GM06990 (cell line): Measurements from ENCODE around the gene MN1.

Experiments
- DNase-seq: peaks from one replicate; pipeline ENCODE4 v3.0.0-alpha.2; 2011; ENCODE audit not compliant: insufficient read length; ENCODE audit errors: extremely low read depth
- H3K27me3 ChIP-seq: replicated peaks from 2 replicates; pipeline ENCODE4 v1.6.0; 2011; ENCODE audit warnings: low read length; ENCODE audit not compliant: control insufficient read depth, insufficient read depth
- H3K36me3 ChIP-seq: 2 replicates; pipeline ENCODE4 v1.5.1; 2011; ENCODE audit warnings: low read length; ENCODE audit not compliant: control insufficient read depth, insufficient read depth
- H3K4me3 ChIP-seq: replicated peaks from 2 replicates; pipeline ENCODE4 v1.5.1; 2011; ENCODE audit warnings: low read depth, mild to moderate bottlenecking, control low read depth, low read length
- TF ChIP-seq, protein P1 (sequence below): IDR thresholded peaks from 2 replicates; pipeline ENCODE4 v1.5.1; 2011; ENCODE audit warnings: low read length, control low read depth, mild to moderate bottlenecking, inconsistent platforms; ENCODE audit not compliant: insufficient read depth, poor library complexity, severe bottlenecking

The MN1 gene

DNA sequence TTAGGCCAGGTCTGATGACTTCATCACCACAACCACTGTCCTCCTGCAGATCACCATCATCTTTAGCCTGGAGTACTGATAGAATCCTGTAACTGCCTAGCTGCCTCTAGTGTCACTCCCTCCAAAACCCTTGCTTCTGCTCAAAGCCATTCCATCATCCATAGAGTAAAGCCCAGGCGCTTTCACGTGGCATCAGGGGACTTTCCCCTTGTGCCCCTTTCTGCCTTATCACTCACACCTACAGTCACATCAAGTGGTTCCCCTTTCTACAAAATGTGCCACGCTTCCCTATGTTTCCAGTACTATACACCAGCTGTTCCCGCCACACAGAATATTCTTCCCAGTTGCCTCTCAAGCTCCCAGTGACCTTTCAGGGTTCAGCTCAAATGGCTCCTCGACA lies 75.9 kb downstream of the MN1 start:
- no peak for DNase-seq
- TF ChIP-seq, protein P1, sequence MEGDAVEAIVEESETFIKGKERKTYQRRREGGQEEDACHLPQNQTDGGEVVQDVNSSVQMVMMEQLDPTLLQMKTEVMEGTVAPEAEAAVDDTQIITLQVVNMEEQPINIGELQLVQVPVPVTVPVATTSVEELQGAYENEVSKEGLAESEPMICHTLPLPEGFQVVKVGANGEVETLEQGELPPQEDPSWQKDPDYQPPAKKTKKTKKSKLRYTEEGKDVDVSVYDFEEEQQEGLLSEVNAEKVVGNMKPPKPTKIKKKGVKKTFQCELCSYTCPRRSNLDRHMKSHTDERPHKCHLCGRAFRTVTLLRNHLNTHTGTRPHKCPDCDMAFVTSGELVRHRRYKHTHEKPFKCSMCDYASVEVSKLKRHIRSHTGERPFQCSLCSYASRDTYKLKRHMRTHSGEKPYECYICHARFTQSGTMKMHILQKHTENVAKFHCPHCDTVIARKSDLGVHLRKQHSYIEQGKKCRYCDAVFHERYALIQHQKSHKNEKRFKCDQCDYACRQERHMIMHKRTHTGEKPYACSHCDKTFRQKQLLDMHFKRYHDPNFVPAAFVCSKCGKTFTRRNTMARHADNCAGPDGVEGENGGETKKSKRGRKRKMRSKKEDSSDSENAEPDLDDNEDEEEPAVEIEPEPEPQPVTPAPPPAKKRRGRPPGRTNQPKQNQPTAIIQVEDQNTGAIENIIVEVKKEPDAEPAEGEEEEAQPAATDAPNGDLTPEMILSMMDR: no peak
- Histone ChIP-seq H3K36me3 (no peaks in the 10 kb centered on the region), H3K4me3 (no peak overlapping the region), H3K27me3 (no peaks in the 10 kb centered on the region)

DNA sequence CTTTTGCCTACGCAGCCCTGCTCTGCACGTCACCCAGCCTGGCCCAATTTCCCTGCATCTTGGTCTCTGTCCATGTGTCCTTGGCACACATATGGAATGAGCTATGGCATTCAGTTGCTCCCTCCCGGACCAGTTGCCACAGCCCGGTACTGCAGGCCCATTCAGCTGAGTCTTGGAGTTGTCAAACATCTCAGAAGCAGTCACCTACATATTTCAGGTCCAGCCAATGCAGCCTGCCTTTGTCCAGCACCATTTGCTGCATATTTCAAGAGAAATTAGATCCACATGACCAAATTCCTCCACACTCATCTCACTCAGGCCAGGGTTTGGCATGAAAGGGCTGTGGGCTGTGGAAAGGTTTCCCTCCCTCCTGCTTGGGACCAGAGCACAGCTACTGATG lies 76.8 kb downstream of the MN1 start:
- TF ChIP-seq, protein P1: no peak
- Histone ChIP-seq H3K27me3 (no peaks in the 10 kb centered on the region), H3K4me3 (no peak overlapping the region), H3K36me3 (no peaks in the 10 kb centered on the region)
- DNase-seq: no peak

DNA sequence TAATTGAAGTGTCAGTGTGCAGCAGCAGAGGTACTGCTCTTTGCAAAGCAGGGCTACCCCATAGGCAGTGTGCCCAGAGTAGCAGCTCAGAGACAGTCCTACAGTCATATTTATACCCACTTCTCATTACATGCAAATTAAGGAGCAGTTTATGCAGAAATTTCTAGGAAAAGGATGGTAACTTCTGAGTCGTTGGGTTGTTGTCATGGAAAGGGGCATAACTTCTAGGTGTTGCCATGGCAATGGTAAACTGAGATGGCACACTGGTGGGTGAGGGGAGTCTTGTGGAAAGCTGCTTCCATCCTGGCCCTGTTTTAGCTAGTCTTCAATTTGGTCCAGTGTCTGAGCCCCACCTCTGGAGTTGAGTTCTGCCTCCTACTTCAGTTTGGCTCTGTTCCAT lies 77.4 kb downstream of the MN1 start:
- no peaks in the 10 kb centered on the region for H3K36me3 ChIP-seq
- no peak overlapping the region for H3K4me3 ChIP-seq
- TF ChIP-seq, protein P1: no peak
- H3K27me3 ChIP-seq: no peaks in the 10 kb centered on the region
- no peak for DNase-seq

- H3K27me3 ChIP-seq: no peaks in the 10 kb centered on the region
- TF ChIP-seq, protein P1: no peak
- DNase-seq: no peak
- H3K4me3 ChIP-seq: no peak overlapping the region
- no peaks in the 10 kb centered on the region for H3K36me3 ChIP-seq
Observed at GRCh38 chr22:27723708-27724107, 77.8 kb downstream of the MN1 start.

DNA sequence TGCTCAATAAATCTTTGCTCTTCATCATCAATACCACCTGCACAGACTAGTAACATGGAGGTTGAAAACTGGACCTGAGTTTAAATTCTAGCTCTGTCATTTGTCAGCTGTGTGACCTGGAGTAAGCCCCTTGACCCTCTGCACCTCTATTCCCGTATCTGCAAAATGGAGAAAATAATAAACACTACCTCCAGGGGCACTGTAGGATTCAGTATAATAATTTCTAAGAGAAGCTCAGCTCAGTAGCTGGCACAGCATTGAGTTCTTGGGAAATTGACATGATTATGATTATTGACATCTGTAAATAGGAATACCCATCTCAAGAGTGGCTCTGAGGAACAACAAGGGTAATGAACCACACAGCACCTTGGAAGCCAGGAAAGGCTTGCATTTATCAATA lies 78.4 kb downstream of the MN1 start:
- H3K27me3 ChIP-seq: no peaks in the 10 kb centered on the region
- DNase-seq: no peak
- no peak overlapping the region for H3K4me3 ChIP-seq
- no peaks in the 10 kb centered on the region for H3K36me3 ChIP-seq
- TF ChIP-seq, protein P1: no peak

- H3K4me3 ChIP-seq: no peak overlapping the region
- no peak for DNase-seq
- no peaks in the 10 kb centered on the region for H3K36me3 ChIP-seq
- H3K27me3 ChIP-seq: no peaks in the 10 kb centered on the region
- TF ChIP-seq, protein P1: no peak
Observed at GRCh38 chr22:27720860-27721259, 80.7 kb downstream of the MN1 start.
